Keratinocyte (primary cell): ENCODE results near the gene ANKRD31. TPM values are rescaled to one million over a fixed set of nuclear protein-coding genes. Genes with fewer than 3 reads are reported as not detected.
"Not testable (repeated sequence)": the region's sequence is repeated elsewhere in the genome, so short reads cannot be mapped to it uniquely, and the experiment has no call there.

Experiments
- DNase-seq: peaks from one replicate; pipeline ENCODE4 v3.0.0-alpha.2; 2011; ENCODE audit warnings: low read depth, missing footprints, low spot score
- FAIRE-seq: peaks from 2 replicates; lab custom pipeline; 2011; peaks lifted over from hg19 to GRCh38; lab: Jason Lieb, UNC
- H2AFZ ChIP-seq: 2 replicates; pipeline ENCODE4 v1.6.0; 2012; ENCODE audit warnings: low read length, control low read depth, inconsistent platforms; ENCODE audit not compliant: control insufficient read depth
- H3K27ac ChIP-seq: 2 replicates; pipeline ENCODE4 v1.5.1; 2011; ENCODE audit warnings: low read length; ENCODE audit not compliant: control insufficient read depth, insufficient read depth
- H3K27me3 ChIP-seq: 3 replicates; pipeline ENCODE4 v1.6.0; 2011; ENCODE audit warnings: low read length; ENCODE audit not compliant: control insufficient read depth, insufficient read depth; ENCODE audit errors: extremely low read depth
- H3K36me3 ChIP-seq, 2 experiments: 2 replicates in 1 of 2; 3 replicates in 1 of 2; pipeline ENCODE4 v1.5.1; 2011; ENCODE audit warnings: low read length in 2 of 2, mild to moderate bottlenecking in 1 of 2; ENCODE audit not compliant: control insufficient read depth in 2 of 2, insufficient read depth in 2 of 2; ENCODE audit errors: extremely low read depth in 1 of 2
- H3K4me1 ChIP-seq: 3 replicates; pipeline ENCODE4 v1.5.1; 2011; ENCODE audit warnings: low read length; ENCODE audit not compliant: control insufficient read depth, insufficient read depth; ENCODE audit errors: extremely low read depth
- H3K4me2 ChIP-seq: 3 replicates; pipeline ENCODE4 v1.6.0; 2011; ENCODE audit warnings: low read depth, low read length; ENCODE audit not compliant: control insufficient read depth, insufficient read depth; ENCODE audit errors: extremely low read depth
- H3K4me3 ChIP-seq, 3 experiments: fragments of 200-600 bp in 1 of 3; sonication (generic) in 1 of 3; 2 replicates in 2 of 3; 3 replicates in 1 of 3; pipeline ENCODE4 v1.5.1; 2011 to 2016; ENCODE audit warnings: low read length in 3 of 3, mild to moderate bottlenecking in 3 of 3, control low read depth in 2 of 3, inconsistent platforms in 1 of 3, low read depth in 1 of 3, mixed read lengths in 1 of 3, mixed run types in 1 of 3, moderate library complexity in 1 of 3; ENCODE audit not compliant: control insufficient read depth in 2 of 3, insufficient read depth in 2 of 3; ENCODE audit errors: extremely low read depth in 1 of 3
- H3K79me2 ChIP-seq: 2 replicates; pipeline ENCODE4 v1.6.0; 2012; ENCODE audit warnings: low read length; ENCODE audit not compliant: control insufficient read depth, insufficient read depth
- H3K9ac ChIP-seq: 3 replicates; pipeline ENCODE4 v1.6.0; 2011; ENCODE audit warnings: low read length; ENCODE audit not compliant: control insufficient read depth, insufficient read depth; ENCODE audit errors: extremely low read depth
- H3K9me1 ChIP-seq: 3 replicates; pipeline ENCODE4 v1.6.0; 2011; ENCODE audit warnings: low read length; ENCODE audit not compliant: control insufficient read depth, insufficient read depth; ENCODE audit errors: extremely low read depth
- H3K9me3 ChIP-seq: 2 replicates; pipeline ENCODE4 v1.5.1; 2012; ENCODE audit warnings: low read depth, low read length; ENCODE audit not compliant: control insufficient read depth
- H4K20me1 ChIP-seq: 3 replicates; pipeline ENCODE4 v1.6.0; 2011; ENCODE audit warnings: low read length; ENCODE audit not compliant: control insufficient read depth, insufficient read depth; ENCODE audit errors: extremely low read depth
- CTCF ChIP-seq, 3 experiments: IDR thresholded peaks in 1 of 3; conservative IDR thresholded peaks in 1 of 3; optimal IDR thresholded peaks in 1 of 3; 2 replicates in 2 of 3; 3 replicates in 1 of 3; pipeline versions ENCODE3 to v1.5.1; 2011; ENCODE audit warnings: low read length in 3 of 3, mild to moderate bottlenecking in 3 of 3, moderate library complexity in 2 of 3, control low read depth in 1 of 3, inconsistent platforms in 1 of 3; ENCODE audit not compliant: insufficient read depth in 2 of 3; ENCODE audit errors: extremely low read depth in 1 of 3
- EZH2 ChIP-seq: IDR thresholded peaks from one replicate; pipeline ENCODE4 v1.6.1; 2012; ENCODE audit warnings: inconsistent platforms, mild to moderate bottlenecking, low read length, moderate library complexity
- dilution Hi-C: fragments of 300-500 bp; cut with MboI; formaldehyde crosslinking; loops from one replicate; pipeline ENCODE4 v1.7.0; 2020; ENCODE audit warnings: low sequenced_read_pairs; ENCODE audit not compliant: extremely low pct_ligation_motif_present
- polyA plus RNA-seq, 5 experiments: library from polyadenylated mRNA; depleted of rRNA in 3 of 5; stranded (reverse) in 3 of 5; stranded (forward) in 1 of 5; unstranded in 1 of 5; fragments of >200 nt; gene quantifications; 1 replicate in 1 of 5; 2 replicates in 3 of 5; 3 replicates in 1 of 5; pipeline versions ENCODE4 v1.2.1 to v1.2.3, GENCODE V29; 2011 to 2012; ENCODE audit warnings: missing spikeins in 2 of 5, low read depth in 1 of 5, low replicate concordance in 1 of 5

Gene ANKRD31
- polyA plus RNA-seq, 1 donor (not counting 4 experiments of a cell fraction or from before 2014, with no cell fraction given): 0.18 TPM

GRCh38 chr5:75189353-75189752 is 47.3 kb downstream of the ANKRD31 start:
- dilution Hi-C loops: no loop called here
- no peak overlapping the region for H3K4me3 ChIP-seq
- no peaks in the 10 kb centered on the region for H3K36me3 ChIP-seq
- TF ChIP-seq CTCF (optimal IDR thresholded peaks at IDR 0.05 in 1 of 3, IDR thresholded peaks at IDR 0.05 in 1 of 3, conservative IDR thresholded peaks at IDR 0.05 in 1 of 3; ENCODE audit: extremely low read depth in 1 of 3, insufficient read depth in 2 of 3, low read length in 3 of 3) (no peak), EZH2 (no peak)
- no peaks in the 10 kb centered on the region for H3K9me3 ChIP-seq
- no peak overlapping the region for H3K9ac ChIP-seq
- no peak overlapping the region for H3K4me2 ChIP-seq
- H4K20me1 ChIP-seq: no peaks in the 10 kb centered on the region
- H3K79me2 ChIP-seq: no peaks in the 10 kb centered on the region
- no peak overlapping the region for H3K27ac ChIP-seq
- H2AFZ ChIP-seq: no peak overlapping the region
- DNase-seq (no peak), FAIRE-seq (no peak)
- no peaks in the 10 kb centered on the region for H3K27me3 ChIP-seq
- H3K4me1 ChIP-seq: no peaks in the 10 kb centered on the region
- no peaks in the 10 kb centered on the region for H3K9me1 ChIP-seq

GRCh38 chr5:75185763-75186162 is 50.9 kb downstream of the ANKRD31 start:
- dilution Hi-C loops: no loop called here
- H2AFZ ChIP-seq: no peak overlapping the region
- no peak overlapping the region for H3K4me3 ChIP-seq
- H3K27ac ChIP-seq: no peak overlapping the region
- no peaks in the 10 kb centered on the region for H3K27me3 ChIP-seq
- no peaks in the 10 kb centered on the region for H3K79me2 ChIP-seq
- no peaks in the 10 kb centered on the region for H3K4me1 ChIP-seq
- no peak overlapping the region for H3K9ac ChIP-seq
- FAIRE-seq (no peak), DNase-seq (no peak)
- no peak overlapping the region for H3K4me2 ChIP-seq
- no peaks in the 10 kb centered on the region for H3K9me1 ChIP-seq
- no peak for TF ChIP-seq EZH2
- no peak for TF ChIP-seq CTCF (optimal IDR thresholded peaks at IDR 0.05 in 1 of 3, IDR thresholded peaks at IDR 0.05 in 1 of 3, conservative IDR thresholded peaks at IDR 0.05 in 1 of 3; ENCODE audit: extremely low read depth in 1 of 3, insufficient read depth in 2 of 3, low read length in 3 of 3)
- no peaks in the 10 kb centered on the region for H3K36me3 ChIP-seq
- H3K9me3 ChIP-seq: no peaks in the 10 kb centered on the region
- no peaks in the 10 kb centered on the region for H4K20me1 ChIP-seq

- dilution Hi-C loops, H3K4me2 ChIP-seq, H3K27ac ChIP-seq, H3K36me3 ChIP-seq, DNase-seq, H3K79me2 ChIP-seq, H3K4me1 ChIP-seq, H4K20me1 ChIP-seq, H3K9me1 ChIP-seq, H3K9me3 ChIP-seq, H2AFZ ChIP-seq, H3K4me3 ChIP-seq, H3K9ac ChIP-seq, FAIRE-seq, H3K27me3 ChIP-seq: not testable (repeated sequence)
Observed at GRCh38 chr5:75176009-75176408, 60.7 kb downstream of the ANKRD31 start.

- FAIRE-seq, H3K36me3 ChIP-seq, H2AFZ ChIP-seq, H3K9me1 ChIP-seq, H3K79me2 ChIP-seq, H3K9ac ChIP-seq, H3K4me1 ChIP-seq, H4K20me1 ChIP-seq, H3K27me3 ChIP-seq, H3K9me3 ChIP-seq, DNase-seq, H3K27ac ChIP-seq, H3K4me2 ChIP-seq, dilution Hi-C loops, H3K4me3 ChIP-seq: not testable (repeated sequence)
Observed at GRCh38 chr5:75174872-75175271, 61.8 kb downstream of the ANKRD31 start.
